ENCODE results near the gene SORCS3. TPM values are rescaled to one million over a fixed set of nuclear protein-coding genes. Genes with fewer than 3 reads are reported as not detected.

SORCS3 gene
- total and polyA plus RNA-seq, 11 donors = 0.03 to 0.19 (median 0.05) TPM; not detected in 8

DNA sequence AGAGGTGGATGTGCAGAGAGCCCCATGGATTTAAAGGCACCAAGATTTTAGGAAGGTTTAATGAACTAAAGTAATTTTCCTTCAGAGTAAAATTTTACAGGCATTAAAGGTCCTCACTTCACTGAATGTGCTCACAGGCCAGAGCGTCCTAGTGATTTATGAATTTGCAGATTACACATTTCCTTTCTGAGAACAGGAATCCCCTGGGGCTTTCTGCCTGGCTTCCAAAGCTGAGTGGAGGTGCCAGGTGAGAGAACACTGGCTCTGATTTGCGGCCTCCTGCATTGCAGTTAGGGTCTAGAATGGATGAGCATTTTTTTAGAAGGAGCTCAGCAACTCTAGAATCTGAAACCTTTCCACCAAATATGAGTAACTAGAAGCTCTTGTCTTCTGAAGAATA lies 194.3 kb downstream of the SORCS3 start:
- ATAC-seq (no peak), DNase-seq (no peak)
- TF ChIP-seq, protein P1, sequence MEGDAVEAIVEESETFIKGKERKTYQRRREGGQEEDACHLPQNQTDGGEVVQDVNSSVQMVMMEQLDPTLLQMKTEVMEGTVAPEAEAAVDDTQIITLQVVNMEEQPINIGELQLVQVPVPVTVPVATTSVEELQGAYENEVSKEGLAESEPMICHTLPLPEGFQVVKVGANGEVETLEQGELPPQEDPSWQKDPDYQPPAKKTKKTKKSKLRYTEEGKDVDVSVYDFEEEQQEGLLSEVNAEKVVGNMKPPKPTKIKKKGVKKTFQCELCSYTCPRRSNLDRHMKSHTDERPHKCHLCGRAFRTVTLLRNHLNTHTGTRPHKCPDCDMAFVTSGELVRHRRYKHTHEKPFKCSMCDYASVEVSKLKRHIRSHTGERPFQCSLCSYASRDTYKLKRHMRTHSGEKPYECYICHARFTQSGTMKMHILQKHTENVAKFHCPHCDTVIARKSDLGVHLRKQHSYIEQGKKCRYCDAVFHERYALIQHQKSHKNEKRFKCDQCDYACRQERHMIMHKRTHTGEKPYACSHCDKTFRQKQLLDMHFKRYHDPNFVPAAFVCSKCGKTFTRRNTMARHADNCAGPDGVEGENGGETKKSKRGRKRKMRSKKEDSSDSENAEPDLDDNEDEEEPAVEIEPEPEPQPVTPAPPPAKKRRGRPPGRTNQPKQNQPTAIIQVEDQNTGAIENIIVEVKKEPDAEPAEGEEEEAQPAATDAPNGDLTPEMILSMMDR (IDR thresholded peaks at IDR 0.05) = no peak
- TF ChIP-seq POLR2A (IDR thresholded peaks at IDR 0.05) = no peak
- Histone ChIP-seq H3K27me3 (peaks cover 0 to 3% (median 0%) of the 10 kb centered on the region in 9 donors), H3K36me3 (no peaks in the 10 kb centered on the region), H3K27ac (no peak overlapping the region), H3K9me3 (no peaks in the 10 kb centered on the region), H3K4me3 (no peak overlapping the region), H3K4me1 (no peaks in the 10 kb centered on the region)
- WGBS, 4 donors = 50 to 71% (median 57%) methylated on average over 2 of the region's 2 CpGs
- intact Hi-C loops (cut with DNase I) = no loop called here

DNA sequence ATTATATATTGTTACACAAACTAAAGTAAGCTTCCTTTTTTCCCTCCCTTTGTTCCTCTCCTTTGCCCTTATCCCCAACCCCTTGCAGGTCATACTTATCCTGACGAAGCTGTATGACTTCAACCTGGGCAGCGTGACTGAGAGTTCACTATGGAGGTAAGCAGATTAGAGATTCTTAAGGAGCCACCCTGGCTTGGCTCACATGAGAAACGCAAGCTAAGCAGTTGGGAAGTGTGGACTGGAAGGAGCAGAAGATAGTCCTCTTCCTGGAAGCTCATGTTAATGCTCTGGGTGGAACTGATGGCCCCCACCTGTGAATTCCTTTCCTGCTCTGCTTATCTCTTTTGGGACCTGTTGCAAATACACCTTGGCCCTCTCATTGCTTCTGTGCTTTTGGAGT lies 201.6 kb downstream of the SORCS3 start:
- intact Hi-C loops (cut with DNase I) = no loop called here
- no peak overlapping the region for H3K27ac ChIP-seq
- H3K9me3 ChIP-seq = no peaks in the 10 kb centered on the region
- H3K36me3 ChIP-seq = no peaks in the 10 kb centered on the region
- 58 to 71% (median 67%) methylated on average over 3 of the region's 3 CpGs for WGBS, 4 donors
- TF ChIP-seq, protein P1 (IDR thresholded peaks at IDR 0.05) = no peak
- no peak for TF ChIP-seq POLR2A (IDR thresholded peaks at IDR 0.05)
- H3K4me1 ChIP-seq = no peaks in the 10 kb centered on the region
- peaks cover 0 to 3% (median 0%) of the 10 kb centered on the region in 9 donors for H3K27me3 ChIP-seq
- H3K4me3 ChIP-seq = no peak overlapping the region
- ATAC-seq = no peak
- DNase-seq = no peak

DNA sequence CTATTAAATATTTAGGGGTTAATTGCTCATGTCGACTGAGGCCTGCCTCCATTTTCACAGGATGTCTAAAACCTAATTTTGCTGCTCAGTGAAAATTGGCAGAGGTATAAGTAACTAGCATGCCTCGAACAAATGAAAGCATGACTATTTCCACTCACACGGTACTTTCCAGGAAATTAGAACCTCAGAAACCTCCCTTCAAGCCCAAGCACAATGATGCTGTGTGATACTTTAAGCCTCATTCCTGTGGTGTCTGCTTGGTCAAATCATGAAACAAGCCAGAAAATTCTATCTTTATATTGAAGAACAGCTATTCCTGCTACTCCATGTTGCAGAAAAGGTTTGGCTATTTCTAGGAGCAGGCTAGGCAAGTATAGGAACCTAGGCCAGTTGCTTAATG lies 203.0 kb downstream of the SORCS3 start:
- intact Hi-C loops (cut with DNase I) = no loop called here
- TF ChIP-seq, protein P1 (IDR thresholded peaks at IDR 0.05) = no peak
- TF ChIP-seq POLR2A (IDR thresholded peaks at IDR 0.05) = no peak
- Histone ChIP-seq H3K27ac (no peak overlapping the region), H3K9me3 (no peaks in the 10 kb centered on the region), H3K4me1 (no peaks in the 10 kb centered on the region), H3K36me3 (no peaks in the 10 kb centered on the region), H3K27me3 (peaks cover 0 to 3% (median 0%) of the 10 kb centered on the region in 9 donors), H3K4me3 (no peak overlapping the region)
- DNase-seq = no peak
- no peak for ATAC-seq
- 72 to 78% (median 74%) methylated on average over 3 of the region's 3 CpGs for WGBS, 4 donors

DNA sequence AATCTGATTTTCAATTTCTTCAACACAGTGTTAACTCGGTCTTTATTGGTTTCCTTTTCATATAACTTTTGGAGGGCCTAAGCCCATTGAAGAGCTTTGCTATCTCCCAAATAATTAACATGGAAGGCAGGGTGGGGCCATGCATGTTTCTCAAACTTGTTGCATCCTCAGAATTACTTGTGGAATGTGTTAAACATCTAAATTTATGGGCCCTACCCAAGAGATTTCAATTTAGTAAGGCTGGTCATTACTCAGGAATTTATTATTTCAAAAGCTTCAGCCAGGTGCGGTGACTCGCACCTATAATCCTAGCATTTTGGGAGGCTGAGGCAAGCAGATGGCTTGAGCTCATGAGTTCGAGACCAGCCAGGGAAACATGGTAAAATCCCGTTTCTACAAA lies 208.9 kb downstream of the SORCS3 start:
- intact Hi-C loops (cut with DNase I) = no loop called here
- DNase-seq = no peak
- H3K9me3 ChIP-seq = no peaks in the 10 kb centered on the region
- H3K27me3 ChIP-seq = no peaks in the 10 kb centered on the region
- H3K36me3 ChIP-seq = no peaks in the 10 kb centered on the region
- no peak overlapping the region for H3K27ac ChIP-seq
- TF ChIP-seq POLR2A (IDR thresholded peaks at IDR 0.05) = no peak
- TF ChIP-seq, protein P1 (IDR thresholded peaks at IDR 0.05) = no peak
- H3K4me3 ChIP-seq = no peak overlapping the region
- ATAC-seq = no peak
- H3K4me1 ChIP-seq = no peaks in the 10 kb centered on the region
- WGBS, 4 donors = 85 to 89% (median 87%) methylated on average over 5 of the region's 5 CpGs
